H1 (cell line): ENCODE results near the gene STRN.

Source experiments
- CEBPB ChIP-seq: IDR thresholded peaks from 2 replicates; pipeline ENCODE4 v1.6.1; 2012; ENCODE audit warnings: low read depth, low read length
- CTCF ChIP-seq, 3 experiments: IDR thresholded peaks; 1 replicate in 2 of 3; 2 replicates in 1 of 3; pipeline versions ENCODE4 v1.5.1 to v1.6.1; 2011; ENCODE audit warnings: low read length in 3 of 3, mild to moderate bottlenecking in 3 of 3, inconsistent platforms in 2 of 3, low read depth in 1 of 3, moderate library complexity in 1 of 3; ENCODE audit not compliant: insufficient read depth in 1 of 3; ENCODE audit errors: control extremely low read depth in 1 of 3
- EP300 ChIP-seq, 2 experiments: IDR thresholded peaks; 1 replicate in 1 of 2; 2 replicates in 1 of 2; pipeline ENCODE4 v1.6.1; 2011 to 2012; ENCODE audit warnings: low read depth in 2 of 2, low read length in 2 of 2, mild to moderate bottlenecking in 2 of 2, borderline replicate concordance in 1 of 2, inconsistent platforms in 1 of 2, moderate library complexity in 1 of 2
- EZH2 ChIP-seq: fragments of 200-600 bp; sonication (generic); IDR thresholded peaks from 2 replicates; pipeline ENCODE4 v1.7.1; 2012; ENCODE audit warnings: low read depth, mild to moderate bottlenecking, moderate library complexity, low read length, inconsistent platforms; ENCODE audit not compliant: severe bottlenecking
- GABPA ChIP-seq: IDR thresholded peaks from 2 replicates; pipeline ENCODE4 v1.6.1; 2011; ENCODE audit warnings: mild to moderate bottlenecking, low read length, moderate library complexity, borderline replicate concordance; ENCODE audit not compliant: insufficient read depth
- TAF1 ChIP-seq: IDR thresholded peaks from 2 replicates; pipeline ENCODE4 v1.6.1; 2011; ENCODE audit warnings: mild to moderate bottlenecking, low read depth, low read length

GRCh38 chr2:36965751-36966369 is 476 bp downstream of the STRN start:
- no peak for TF ChIP-seq CTCF (IDR thresholded peaks at IDR 0.05; ENCODE audit: control extremely low read depth in 1 of 3, insufficient read depth in 1 of 3, low read depth in 1 of 3, low read length in 3 of 3)
- peak; percentile 13; the same call in 1 of the 2 replicates for TF ChIP-seq TAF1
- TF ChIP-seq CEBPB, result no peak
- no peak for TF ChIP-seq EP300 (IDR thresholded peaks at IDR 0.05; ENCODE audit: borderline replicate concordance in 1 of 2, low read depth in 2 of 2, low read length in 2 of 2)
- TF ChIP-seq GABPA, result no peak
- no peak for TF ChIP-seq EZH2
